K562 (cell line): ENCODE data around the gene TRABD. TPM values are rescaled to one million over a fixed set of nuclear protein-coding genes. Genes with fewer than 3 reads are reported as not detected.

Source experiments
- CHD2 ChIP-seq: IDR thresholded peaks from 2 replicates; pipeline ENCODE4 v1.6.1; 2011; ENCODE audit warnings: low read depth, low read length
- JUND ChIP-seq, 2 experiments: IDR thresholded peaks; 2 replicates in 1 of 2; 3 replicates in 1 of 2; pipeline ENCODE4 v1.6.1; 2011; ENCODE audit warnings: borderline replicate concordance in 2 of 2, low read depth in 2 of 2, low read length in 2 of 2, improper control_type of control experiment in 1 of 2, missing biosample characterization in 1 of 2, missing genetic modification characterization in 1 of 2, missing genetic modification reagents in 1 of 2
- MEIS2 ChIP-seq: fragments of 450-650 bp; IDR thresholded peaks from 2 replicates; pipeline ENCODE4 v1.6.1; 2014; ENCODE audit warnings: mild to moderate bottlenecking; ENCODE audit not compliant: partially characterized antibody
- MIER1 ChIP-seq: fragments of 450-650 bp; IDR thresholded peaks from 2 replicates; pipeline ENCODE4 v1.6.1; 2016; ENCODE audit warnings: antibody characterized with exemption, mild to moderate bottlenecking, low read depth
- ZBTB8A ChIP-seq: fragments of 450-650 bp; IDR thresholded peaks from 2 replicates; pipeline ENCODE4 v1.6.1; 2018; ENCODE audit warnings: mild to moderate bottlenecking, moderate library complexity; ENCODE audit not compliant: partially characterized antibody
- ZNF384 ChIP-seq: IDR thresholded peaks from 2 replicates; pipeline ENCODE4 v1.6.1; 2012; ENCODE audit warnings: low read depth, low read length, improper control_type of control experiment
- polyA plus RNA-seq, 8 experiments: library from polyadenylated mRNA; depleted of rRNA in 4 of 8; stranded (reverse) in 5 of 8; unstranded in 3 of 8; fragments of >200 nt; fragmentation: Nextera tagmentation in 2 of 8; fragmentation: Illumina TruSeq in 1 of 8; extraction: Ambion mirVana in 2 of 8; extraction: Trizol in 1 of 8; gene quantifications; 2 replicates each; pipeline versions ENCODE4 v1.2.1 to v1.2.3, GENCODE V29; 2011 to 2014; ENCODE audit warnings: inconsistent platforms in 1 of 8, missing spikeins in 1 of 8
- total RNA-seq, 7 experiments: library from RNA; depleted of rRNA in 6 of 7; stranded (reverse); fragments of >200 nt in 6 of 7; fragmentation: Illumina TruSeq in 2 of 7; extraction: Trizol in 2 of 7; gene quantifications; 2 replicates each; pipeline versions ENCODE4 v1.2.1 to v1.2.3, GENCODE V29; 2011 to 2021; ENCODE audit warnings: low replicate concordance in 1 of 7
- TF ChIP-seq, protein P1 (sequence below): fragments of 450-650 bp; formaldehyde crosslinking; IDR thresholded peaks from 2 replicates; pipeline ENCODE4 v1.4.0; 2020; ENCODE audit warnings: mild to moderate bottlenecking, moderate library complexity
- TF ChIP-seq, protein P2 (sequence below): sonication (generic); formaldehyde crosslinking; IDR thresholded peaks from 2 replicates; pipeline ENCODE4 v1.8.1; 2022; ENCODE audit warnings: missing genetic modification reagents
- TF ChIP-seq, protein P3 (sequence below), 2 experiments: fragments of 450-650 bp; formaldehyde crosslinking in 1 of 2; IDR thresholded peaks; 2 replicates each; pipeline versions ENCODE4 v1.4.0 to v1.6.1; 2014 to 2020; ENCODE audit warnings: mild to moderate bottlenecking in 2 of 2, borderline replicate concordance in 1 of 2, low read depth in 1 of 2

TRABD gene
- total and polyA plus RNA-seq, 9 of the 15 experiments (the other 6 are each of a cell fraction or from before 2014, with no cell fraction given) = 0.08 to 62.9 (median 14.0) TPM

- TF ChIP-seq, protein P1, sequence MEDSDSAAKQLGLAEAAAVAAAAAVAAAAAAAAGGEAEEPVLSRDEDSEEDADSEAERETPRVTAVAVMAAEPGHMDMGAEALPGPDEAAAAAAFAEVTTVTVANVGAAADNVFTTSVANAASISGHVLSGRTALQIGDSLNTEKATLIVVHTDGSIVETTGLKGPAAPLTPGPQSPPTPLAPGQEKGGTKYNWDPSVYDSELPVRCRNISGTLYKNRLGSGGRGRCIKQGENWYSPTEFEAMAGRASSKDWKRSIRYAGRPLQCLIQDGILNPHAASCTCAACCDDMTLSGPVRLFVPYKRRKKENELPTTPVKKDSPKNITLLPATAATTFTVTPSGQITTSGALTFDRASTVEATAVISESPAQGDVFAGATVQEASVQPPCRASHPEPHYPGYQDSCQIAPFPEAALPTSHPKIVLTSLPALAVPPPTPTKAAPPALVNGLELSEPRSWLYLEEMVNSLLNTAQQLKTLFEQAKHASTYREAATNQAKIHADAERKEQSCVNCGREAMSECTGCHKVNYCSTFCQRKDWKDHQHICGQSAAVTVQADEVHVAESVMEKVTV (CRISPR knock-in tag) = peak; percentile 35; the same call in 1 of the 2 replicates
- TF ChIP-seq ZNF384 (peak; percentile 81), JUND (IDR thresholded peaks at IDR 0.05; ENCODE audit: borderline replicate concordance, low read depth, low read length) (peak; percentile 35; the same call in 1 of the 2 replicates), JUND (tag; IDR thresholded peaks at IDR 0.05; ENCODE audit: borderline replicate concordance, low read depth, low read length) (no peak), MEIS2 (peak; percentile 84), MIER1 (no peak), ZBTB8A (no peak), CHD2 (no peak)
- TF ChIP-seq, protein P2, sequence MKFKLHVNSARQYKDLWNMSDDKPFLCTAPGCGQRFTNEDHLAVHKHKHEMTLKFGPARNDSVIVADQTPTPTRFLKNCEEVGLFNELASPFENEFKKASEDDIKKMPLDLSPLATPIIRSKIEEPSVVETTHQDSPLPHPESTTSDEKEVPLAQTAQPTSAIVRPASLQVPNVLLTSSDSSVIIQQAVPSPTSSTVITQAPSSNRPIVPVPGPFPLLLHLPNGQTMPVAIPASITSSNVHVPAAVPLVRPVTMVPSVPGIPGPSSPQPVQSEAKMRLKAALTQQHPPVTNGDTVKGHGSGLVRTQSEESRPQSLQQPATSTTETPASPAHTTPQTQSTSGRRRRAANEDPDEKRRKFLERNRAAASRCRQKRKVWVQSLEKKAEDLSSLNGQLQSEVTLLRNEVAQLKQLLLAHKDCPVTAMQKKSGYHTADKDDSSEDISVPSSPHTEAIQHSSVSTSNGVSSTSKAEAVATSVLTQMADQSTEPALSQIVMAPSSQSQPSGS = no peak
- TF ChIP-seq, protein P3, sequence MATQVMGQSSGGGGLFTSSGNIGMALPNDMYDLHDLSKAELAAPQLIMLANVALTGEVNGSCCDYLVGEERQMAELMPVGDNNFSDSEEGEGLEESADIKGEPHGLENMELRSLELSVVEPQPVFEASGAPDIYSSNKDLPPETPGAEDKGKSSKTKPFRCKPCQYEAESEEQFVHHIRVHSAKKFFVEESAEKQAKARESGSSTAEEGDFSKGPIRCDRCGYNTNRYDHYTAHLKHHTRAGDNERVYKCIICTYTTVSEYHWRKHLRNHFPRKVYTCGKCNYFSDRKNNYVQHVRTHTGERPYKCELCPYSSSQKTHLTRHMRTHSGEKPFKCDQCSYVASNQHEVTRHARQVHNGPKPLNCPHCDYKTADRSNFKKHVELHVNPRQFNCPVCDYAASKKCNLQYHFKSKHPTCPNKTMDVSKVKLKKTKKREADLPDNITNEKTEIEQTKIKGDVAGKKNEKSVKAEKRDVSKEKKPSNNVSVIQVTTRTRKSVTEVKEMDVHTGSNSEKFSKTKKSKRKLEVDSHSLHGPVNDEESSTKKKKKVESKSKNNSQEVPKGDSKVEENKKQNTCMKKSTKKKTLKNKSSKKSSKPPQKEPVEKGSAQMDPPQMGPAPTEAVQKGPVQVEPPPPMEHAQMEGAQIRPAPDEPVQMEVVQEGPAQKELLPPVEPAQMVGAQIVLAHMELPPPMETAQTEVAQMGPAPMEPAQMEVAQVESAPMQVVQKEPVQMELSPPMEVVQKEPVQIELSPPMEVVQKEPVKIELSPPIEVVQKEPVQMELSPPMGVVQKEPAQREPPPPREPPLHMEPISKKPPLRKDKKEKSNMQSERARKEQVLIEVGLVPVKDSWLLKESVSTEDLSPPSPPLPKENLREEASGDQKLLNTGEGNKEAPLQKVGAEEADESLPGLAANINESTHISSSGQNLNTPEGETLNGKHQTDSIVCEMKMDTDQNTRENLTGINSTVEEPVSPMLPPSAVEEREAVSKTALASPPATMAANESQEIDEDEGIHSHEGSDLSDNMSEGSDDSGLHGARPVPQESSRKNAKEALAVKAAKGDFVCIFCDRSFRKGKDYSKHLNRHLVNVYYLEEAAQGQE (IDR thresholded peaks at IDR 0.05; ENCODE audit: borderline replicate concordance) = peak; percentile 69
- TF ChIP-seq, protein P3 (CRISPR knock-in tag; IDR thresholded peaks at IDR 0.05; ENCODE audit: low read depth) = no peak
Measured at GRCh38 chr22:50146439-50147238, 39.1 kb upstream of the TRABD start (continued).
